Gastrocnemius medialis (tissue), 4 donors: ENCODE data around the gene CALN1.

Experiments
- CTCF ChIP-seq, 5 experiments: fragments of 450-650 bp in 3 of 5; fragments of 200-600 bp in 2 of 5; sonication (generic) in 2 of 5; IDR thresholded peaks in 4 of 5; conservative IDR thresholded peaks in 1 of 5; 1 replicate in 4 of 5; 2 replicates in 1 of 5; pipeline ENCODE4 v1.5.1; 2016 to 2019; ENCODE audit warnings: antibody characterized with exemption in 5 of 5, mild to moderate bottlenecking in 3 of 5, moderate library complexity in 3 of 5
- POLR2A ChIP-seq, 2 donors: fragments of 450-650 bp; IDR thresholded peaks; one replicate each; pipeline ENCODE4 v1.6.1; 2017; ENCODE audit warnings: antibody characterized with exemption in 2 of 2, mild to moderate bottlenecking in 2 of 2, moderate library complexity in 2 of 2

- no peak for TF ChIP-seq CTCF (IDR thresholded peaks at IDR 0.05 in 4 of 5, conservative IDR thresholded peaks at IDR 0.05 in 1 of 5)
- no peak for TF ChIP-seq POLR2A (IDR thresholded peaks at IDR 0.05)
These were observed 607.9 kb downstream of the CALN1 start for GRCh38 chr7:71804256-71804655.
